OCI-LY1 (cell line): Measurements from ENCODE around the gene OR51E1.

Source experiments
- CTCF ChIP-seq: fragments of 200-600 bp; sonication (generic), shearing (Covaris generic); IDR thresholded peaks from 2 replicates; pipeline ENCODE4 v1.5.1; 2017; ENCODE audit warnings: mild to moderate bottlenecking, antibody characterized with exemption, low read length, moderate library complexity, mixed read lengths
- EZH2 ChIP-seq: fragments of 200-600 bp; sonication (generic), shearing (Covaris generic); IDR thresholded peaks from 2 replicates; pipeline ENCODE4 v1.8.0; 2017; ENCODE audit warnings: borderline replicate concordance, mixed run types, mild to moderate bottlenecking, antibody characterized with exemption, low read length, moderate library complexity, mixed read lengths

- TF ChIP-seq CTCF (no peak), EZH2 (no peak)
These were observed 28.7 kb downstream of the OR51E1 start for GRCh38 chr11:4672470-4672869.
